ENCODE data around the gene EEF2K. TPM values are rescaled to one million over a fixed set of nuclear protein-coding genes. Genes with fewer than 3 reads are reported as not detected.

Gene EEF2K
- total RNA-seq, 2 donors from 2014 or later: 58.2 to 75.1 TPM

GRCh38 chr16:22320572-22321339, 114.7 kb downstream of the EEF2K start:
- 73% methylated on average over 13 of the region's 13 CpGs for WGBS
- Histone ChIP-seq H3K9me3 (no peaks in the 10 kb centered on the region), H3K27me3 (replicated peaks; ENCODE audit: insufficient read depth) (no peaks in the 10 kb centered on the region), H3K4me3 (no peak overlapping the region), H3K4me1 (replicated peaks) (no peaks in the 10 kb centered on the region), H3K36me3 (peaks cover 0 to 7% of the 10 kb centered on the region in 2 donors), H3K27ac (no peak overlapping the region)
- TF ChIP-seq POLR2A (IDR thresholded peaks at IDR 0.05): no peak
- no peak for TF ChIP-seq POLR2AphosphoS5 (IDR thresholded peaks at IDR 0.05)
- TF ChIP-seq CTCF (IDR thresholded peaks at IDR 0.05): no peak
- intact Hi-C loops (cut with DNase I): loop anchor here (5.0 to 10.0 kb wide), 2 partner anchors 52 to 354 kb away; partner anchors contain the start of gene CDR2
- DNase-seq (ENCODE audit: low spot score): no peak

GRCh38 chr16:22321340-22322001, 115.4 kb downstream of the EEF2K start:
- TF ChIP-seq POLR2A (IDR thresholded peaks at IDR 0.05) (no peak), CTCF (IDR thresholded peaks at IDR 0.05) (peak; percentile 73 to 93 (median 92)), POLR2AphosphoS5 (IDR thresholded peaks at IDR 0.05) (peak; percentile 43)
- Histone ChIP-seq H3K9me3 (no peaks in the 10 kb centered on the region), H3K27ac (no peak overlapping the region), H3K36me3 (peaks cover 0 to 14% of the 10 kb centered on the region in 2 donors), H3K4me3 (no peak overlapping the region), H3K4me1 (replicated peaks) (no peaks in the 10 kb centered on the region), H3K27me3 (replicated peaks; ENCODE audit: insufficient read depth) (no peaks in the 10 kb centered on the region)
- intact Hi-C loops (cut with DNase I): loop anchor here (5.0 to 10.0 kb wide), 2 partner anchors 51 to 353 kb away; partner anchors contain the start of gene CDR2
- WGBS: 38% methylated on average over 16 of the region's 16 CpGs
- peak; percentile 77 for DNase-seq (ENCODE audit: low spot score)

- DNase-seq (ENCODE audit: low spot score): no peak
- intact Hi-C loops (cut with DNase I): loop anchor here (5.0 to 10.0 kb wide), 2 partner anchors 50 to 353 kb away; partner anchors contain the start of gene CDR2
- no peaks in the 10 kb centered on the region for H3K27me3 ChIP-seq (replicated peaks; ENCODE audit: insufficient read depth)
- H3K4me3 ChIP-seq: no peak overlapping the region
- peaks cover 0 to 20% of the 10 kb centered on the region in 2 donors for H3K36me3 ChIP-seq
- no peaks in the 10 kb centered on the region for H3K4me1 ChIP-seq (replicated peaks)
- no peak overlapping the region for H3K27ac ChIP-seq
- WGBS: 88% methylated on average over 11 of the region's 11 CpGs
- TF ChIP-seq POLR2A (IDR thresholded peaks at IDR 0.05) (no peak), POLR2AphosphoS5 (IDR thresholded peaks at IDR 0.05) (no peak), CTCF (IDR thresholded peaks at IDR 0.05) (no peak)
- no peaks in the 10 kb centered on the region for H3K9me3 ChIP-seq
These were observed 116.0 kb downstream of the EEF2K start for GRCh38 chr16:22322021-22322471.

- intact Hi-C loops (cut with DNase I): loop anchor here (5.0 to 10.0 kb wide), 2 partner anchors 50 to 352 kb away; partner anchors contain the start of gene CDR2
- no peak for TF ChIP-seq CTCF (IDR thresholded peaks at IDR 0.05)
- TF ChIP-seq POLR2A (IDR thresholded peaks at IDR 0.05): no peak
- TF ChIP-seq POLR2AphosphoS5 (IDR thresholded peaks at IDR 0.05): no peak
- no peak overlapping the region for H3K27ac ChIP-seq
- H3K9me3 ChIP-seq: no peaks in the 10 kb centered on the region
- no peak for DNase-seq (ENCODE audit: low spot score)
- H3K4me3 ChIP-seq: no peak overlapping the region
- 92% methylated on average over 17 of the region's 17 CpGs for WGBS
- H3K4me1 ChIP-seq (replicated peaks): no peaks in the 10 kb centered on the region
- peaks cover 0 to 23% of the 10 kb centered on the region in 2 donors for H3K36me3 ChIP-seq
- no peaks in the 10 kb centered on the region for H3K27me3 ChIP-seq (replicated peaks; ENCODE audit: insufficient read depth)
These were observed 116.7 kb downstream of the EEF2K start for GRCh38 chr16:22322741-22323140.

All from prostate gland (tissue), 2 donors.